K562 (cell line): ENCODE data around the gene SHE. TPM values are rescaled to one million over a fixed set of nuclear protein-coding genes. Genes with fewer than 3 reads are reported as not detected.

ENCODE experiments used
- ARID3A ChIP-seq: IDR thresholded peaks from 2 replicates; pipeline ENCODE4 v1.6.1; 2012; ENCODE audit warnings: low read depth, low read length, improper control_type of control experiment, borderline replicate concordance
- ELF1 ChIP-seq: fragments of 200-800 bp; sonication (Bioruptor generic); IDR thresholded peaks from 2 replicates; pipeline ENCODE4 v1.6.1; 2016; ENCODE audit warnings: missing genetic modification characterization, missing compliant biosample characterization
- ETS2 ChIP-seq: IDR thresholded peaks from 2 replicates; pipeline ENCODE4 v1.6.1; 2016; ENCODE audit warnings: borderline replicate concordance, missing genetic modification characterization, mild to moderate bottlenecking, moderate library complexity, missing compliant biosample characterization; ENCODE audit not compliant: poor library complexity, severe bottlenecking
- HNRNPL ChIP-seq: fragments of 200-400 bp; formaldehyde crosslinking; IDR thresholded peaks from 2 replicates; pipeline ENCODE4 v1.6.1; 2017; ENCODE audit warnings: low read depth, mild to moderate bottlenecking, low read length
- PHF20 ChIP-seq: fragments of 450-650 bp; IDR thresholded peaks from 2 replicates; pipeline ENCODE4 v1.6.1; 2018; ENCODE audit not compliant: partially characterized antibody
- PRPF4 ChIP-seq: fragments of 200-400 bp; formaldehyde crosslinking; IDR thresholded peaks from one replicate; pipeline ENCODE4 v1.6.1; 2017; ENCODE audit warnings: low read length, low read depth, mild to moderate bottlenecking; ENCODE audit not compliant: insufficient read depth, poor library complexity, severe bottlenecking
- TAF9B ChIP-seq: fragments of 450-650 bp; IDR thresholded peaks from 2 replicates; pipeline ENCODE4 v1.6.1; 2018; ENCODE audit warnings: mild to moderate bottlenecking; ENCODE audit not compliant: partially characterized antibody
- TAL1 ChIP-seq: fragments of 450-650 bp; IDR thresholded peaks from 2 replicates; pipeline ENCODE4 v1.6.1; 2016; ENCODE audit warnings: mild to moderate bottlenecking
- ZBTB1 ChIP-seq: sonication (generic); formaldehyde crosslinking; IDR thresholded peaks from 2 replicates; pipeline ENCODE4 v1.8.1; 2023; ENCODE audit warnings: missing genetic modification reagents, low read depth, mild to moderate bottlenecking, borderline replicate concordance
- ZBTB40 ChIP-seq, 2 experiments: fragments of 450-650 bp in 1 of 2; sonication (generic) in 1 of 2; formaldehyde crosslinking in 1 of 2; IDR thresholded peaks; 2 replicates each; pipeline versions ENCODE4 v1.7.1 to v1.9.0; 2016 to 2022; ENCODE audit warnings: inconsistent platforms in 1 of 2, mild to moderate bottlenecking in 1 of 2, missing genetic modification reagents in 1 of 2
- ZBTB49 ChIP-seq: sonication (generic); formaldehyde crosslinking; IDR thresholded peaks from 2 replicates; pipeline ENCODE4 v1.8.0; 2022; ENCODE audit warnings: missing genetic modification reagents, mild to moderate bottlenecking, borderline replicate concordance
- ZNF445 ChIP-seq: fragments of 250-450 bp; sonication (Bioruptor Pico); IDR thresholded peaks from 2 replicates; pipeline ENCODE4 v1.4.0; 2020; ENCODE audit warnings: low read depth, mild to moderate bottlenecking, moderate library complexity
- polyA plus RNA-seq, 8 experiments: library from polyadenylated mRNA; depleted of rRNA in 4 of 8; stranded (reverse) in 5 of 8; unstranded in 3 of 8; fragments of >200 nt; fragmentation: Nextera tagmentation in 2 of 8; fragmentation: Illumina TruSeq in 1 of 8; extraction: Ambion mirVana in 2 of 8; extraction: Trizol in 1 of 8; gene quantifications; 2 replicates each; pipeline versions ENCODE4 v1.2.1 to v1.2.3, GENCODE V29; 2011 to 2014; ENCODE audit warnings: inconsistent platforms in 1 of 8, missing spikeins in 1 of 8
- total RNA-seq, 7 experiments: library from RNA; depleted of rRNA in 6 of 7; stranded (reverse); fragments of >200 nt in 6 of 7; fragmentation: Illumina TruSeq in 2 of 7; extraction: Trizol in 2 of 7; gene quantifications; 2 replicates each; pipeline versions ENCODE4 v1.2.1 to v1.2.3, GENCODE V29; 2011 to 2021; ENCODE audit warnings: low replicate concordance in 1 of 7

The SHE gene
- total and polyA plus RNA-seq, 9 of the 15 experiments (the other 6 are each of a cell fraction or from before 2014, with no cell fraction given): 0.01 to 0.05 TPM; not detected in 7

- TF ChIP-seq ZBTB40 (IDR thresholded peaks at IDR 0.05) (0 out of 2 replicates have a peak, but pooled peaks have one; percentile 25), ZBTB40 (CRISPR knock-in tag; IDR thresholded peaks at IDR 0.05) (no peak), PRPF4 (no peak), ARID3A (0 out of 2 replicates have a peak, but pooled peaks have one; percentile 31), ZBTB49 (CRISPR knock-in tag) (no peak), HNRNPL (no peak), TAL1 (peak; percentile 79), ZBTB1 (no peak), ZNF445 (no peak), PHF20 (no peak), TAF9B (no peak), ELF1 (tag) (peak; percentile 75), ETS2 (tag) (no peak)
Observed at GRCh38 chr1:154497026-154497806, 5.0 kb downstream of the SHE start (continued).
